IMR-90 (cell line): Measurements from ENCODE around the gene TNFRSF14. TPM values are rescaled to one million over a fixed set of nuclear protein-coding genes. Genes with fewer than 3 reads are reported as not detected.

Experiments used
- ATAC-seq: fragments of 200-7000 bp; cut with Tn5 transposase; 2 replicates; pipeline ENCODE4 v1.9.1; 2020; ENCODE audit warnings: low read depth, mild to moderate bottlenecking, moderate library complexity
- BruUV-seq: library from RNA; stranded (reverse); fragments of 400-500 nt; replicated peaks from 2 replicates; lab custom pipeline; 2021; lab: Mats Ljungman, UMichigan
- CTCF ChIA-PET: fragments of 300-600 bp; formaldehyde crosslinking; extraction: SDS; loops from one replicate; lab custom pipeline; 2021; ENCODE audit warnings: antibody characterized with exemption; lab: Yijun Ruan, JAX
- POLR2A ChIA-PET: fragments of 300-600 bp; sonication (Branson Sonifier 250); formaldehyde crosslinking; loops from one replicate; lab custom pipeline; 2022; ENCODE audit warnings: antibody characterized with exemption; ENCODE audit not compliant: unreplicated experiment; lab: Charles Lee
- DNase-seq: peaks from one replicate; pipeline ENCODE4 v3.0.0; 2013
- H2AFZ ChIP-seq: replicated peaks from 2 replicates; pipeline ENCODE3; 2013; ENCODE audit warnings: low read length, mild to moderate bottlenecking; ENCODE audit not compliant: poor library complexity
- H2AK5ac ChIP-seq: 2 replicates; pipeline ENCODE4 v1.6.1; 2013; ENCODE audit warnings: low read depth, low read length, inconsistent platforms
- H2AK9ac ChIP-seq: replicated peaks from 2 replicates; pipeline ENCODE3; 2013; ENCODE audit warnings: mild to moderate bottlenecking, low read depth, low read length, moderate library complexity; ENCODE audit not compliant: poor library complexity
- H2BK120ac ChIP-seq: 2 replicates; pipeline ENCODE4 v1.6.1; 2013; ENCODE audit warnings: low read depth, low read length, inconsistent platforms
- H2BK15ac ChIP-seq: 3 replicates; pipeline ENCODE4 v1.6.1; 2013; ENCODE audit warnings: low read depth, low read length, inconsistent platforms
- H2BK20ac ChIP-seq: 2 replicates; pipeline ENCODE4 v1.6.1; 2013; ENCODE audit warnings: low read depth, mild to moderate bottlenecking, inconsistent platforms, low read length, moderate library complexity
- H2BK5ac ChIP-seq: 2 replicates; pipeline ENCODE4 v1.6.1; 2013; ENCODE audit warnings: mild to moderate bottlenecking, low read depth, low read length, inconsistent platforms; ENCODE audit not compliant: poor library complexity, severe bottlenecking
- H3K14ac ChIP-seq: replicated peaks from 2 replicates; pipeline ENCODE4 v1.6.1; 2013; ENCODE audit warnings: low read depth, low read length, inconsistent platforms
- H3K18ac ChIP-seq: 2 replicates; pipeline ENCODE4 v1.6.1; 2013; ENCODE audit warnings: low read depth, low read length, control low read depth
- H3K23ac ChIP-seq: 2 replicates; pipeline ENCODE4 v1.6.1; 2013; ENCODE audit warnings: low read depth, low read length, inconsistent platforms
- H3K27ac ChIP-seq: 2 replicates; pipeline ENCODE4 v1.5.1; 2013; ENCODE audit warnings: mild to moderate bottlenecking, control low read depth, low read length; ENCODE audit not compliant: insufficient read depth
- H3K27me3 ChIP-seq: 2 replicates; pipeline ENCODE4 v1.6.1; 2013; ENCODE audit warnings: low read length; ENCODE audit not compliant: control insufficient read depth, insufficient read depth
- H3K36me3 ChIP-seq: 2 replicates; pipeline ENCODE4 v1.6.1; 2013; ENCODE audit warnings: low read length, mixed read lengths; ENCODE audit not compliant: control insufficient read depth, insufficient read depth
- H3K4ac ChIP-seq: 2 replicates; pipeline ENCODE4 v1.6.1; 2013; ENCODE audit warnings: low read depth, low read length, inconsistent platforms
- H3K4me1 ChIP-seq: 2 replicates; pipeline ENCODE4 v1.6.1; 2013; ENCODE audit warnings: low read length, mixed read lengths; ENCODE audit not compliant: control insufficient read depth, insufficient read depth
- H3K4me2 ChIP-seq: 2 replicates; pipeline ENCODE4 v1.6.1; 2013; ENCODE audit warnings: low read depth, mild to moderate bottlenecking, control low read depth, low read length, moderate library complexity
- H3K4me3 ChIP-seq: 2 replicates; pipeline ENCODE4 v1.5.1; 2013; ENCODE audit warnings: low read depth, mild to moderate bottlenecking, control low read depth, low read length, moderate library complexity; ENCODE audit not compliant: insufficient read depth
- H3K56ac ChIP-seq: 2 replicates; pipeline ENCODE4 v1.6.1; 2013; ENCODE audit warnings: low read length, inconsistent platforms; ENCODE audit not compliant: insufficient read depth; ENCODE audit errors: extremely low read depth
- H3K79me1 ChIP-seq, 2 experiments: 2 replicates each; pipeline ENCODE4 v1.6.1; 2013; ENCODE audit warnings: low read length in 2 of 2, inconsistent platforms in 1 of 2, low read depth in 1 of 2
- H3K9ac ChIP-seq: 2 replicates; pipeline ENCODE4 v1.6.1; 2013; ENCODE audit warnings: low read depth, low read length, control low read depth
- H3K9me1 ChIP-seq: 2 replicates; pipeline ENCODE4 v1.6.1; 2013; ENCODE audit warnings: low read length, inconsistent platforms; ENCODE audit not compliant: insufficient read depth
- H3K9me3 ChIP-seq: 2 replicates; pipeline ENCODE4 v1.6.1; 2013; ENCODE audit warnings: low read length; ENCODE audit not compliant: control insufficient read depth, insufficient read depth
- H4K20me1 ChIP-seq: 2 replicates; pipeline ENCODE4 v1.6.1; 2013; ENCODE audit warnings: low read length, inconsistent platforms; ENCODE audit not compliant: insufficient read depth
- H4K5ac ChIP-seq: 2 replicates; pipeline ENCODE4 v1.6.1; 2013; ENCODE audit warnings: mild to moderate bottlenecking, low read depth, low read length, control low read depth
- H4K8ac ChIP-seq, 2 experiments: 2 replicates each; pipeline ENCODE4 v1.6.1; 2013; ENCODE audit warnings: low read depth in 2 of 2, low read length in 2 of 2, control low read depth in 1 of 2, inconsistent platforms in 1 of 2
- H4K91ac ChIP-seq: 2 replicates; pipeline ENCODE4 v1.6.1; 2013; ENCODE audit warnings: low read depth, low read length, inconsistent platforms; ENCODE audit not compliant: insufficient read depth
- CEBPB ChIP-seq: IDR thresholded peaks from 2 replicates; pipeline ENCODE4 v1.6.1; 2012; ENCODE audit warnings: low read depth, low read length, improper control_type of control experiment
- CHD1 ChIP-seq: IDR thresholded peaks from 2 replicates; pipeline ENCODE4 v1.6.1; 2012; ENCODE audit warnings: low read depth, low read length, improper control_type of control experiment
- CTCF ChIP-seq: conservative IDR thresholded peaks from 2 replicates; pipeline ENCODE4 v1.5.1; 2012; ENCODE audit warnings: mild to moderate bottlenecking, low read depth, low read length, improper control_type of control experiment
- MAFK ChIP-seq: IDR thresholded peaks from 2 replicates; pipeline ENCODE4 v1.6.1; 2012; ENCODE audit warnings: low read depth, low read length, improper control_type of control experiment
- MAZ ChIP-seq: IDR thresholded peaks from 2 replicates; pipeline ENCODE4 v1.6.1; 2012; ENCODE audit warnings: low read depth, mild to moderate bottlenecking, low read length, improper control_type of control experiment, moderate library complexity, borderline replicate concordance
- MXI1 ChIP-seq: IDR thresholded peaks from 2 replicates; pipeline ENCODE4 v1.6.1; 2012; ENCODE audit warnings: low read depth, mild to moderate bottlenecking, low read length, moderate library complexity, borderline replicate concordance
- NFE2L2 ChIP-seq: fragments of 150-350 bp; IDR thresholded peaks from 2 replicates; pipeline ENCODE4 v1.6.1; 2016; ENCODE audit warnings: low read depth, mild to moderate bottlenecking, low read length
- POLR2A ChIP-seq: IDR thresholded peaks from 2 replicates; pipeline ENCODE4 v1.6.1; 2012; ENCODE audit warnings: mild to moderate bottlenecking, low read depth, low read length
- RCOR1 ChIP-seq: IDR thresholded peaks from 2 replicates; pipeline ENCODE4 v1.6.1; 2012; ENCODE audit warnings: mild to moderate bottlenecking, low read length, improper control_type of control experiment; ENCODE audit not compliant: insufficient replicate concordance
- RFX5 ChIP-seq: IDR thresholded peaks from 2 replicates; pipeline ENCODE4 v1.8.0; 2012; ENCODE audit warnings: low read depth, mild to moderate bottlenecking, low read length, moderate library complexity
- SMC3 ChIP-seq: fragments of 150-350 bp; IDR thresholded peaks from 2 replicates; pipeline ENCODE4 v1.6.1; 2016; ENCODE audit warnings: low read depth, mild to moderate bottlenecking, antibody characterized with exemption, low read length, moderate library complexity
- WGBS, 2 experiments: methylation state at CpG; one replicate each; pipeline versions ENCODE4 v1.1.5 to v1.1.7; 2013; ENCODE audit warnings: missing lambda C conversion rate in 2 of 2; ENCODE audit not compliant: insufficient read length in 1 of 2; ENCODE audit errors: extremely low coverage in 2 of 2; 5-methylcytosine and 5-hydroxymethylcytosine counted together
- dilution Hi-C: fragments of 300-500 bp; cut with HindIII; formaldehyde crosslinking; loops from one replicate; pipeline ENCODE4 v1.14.3; 2018; ENCODE audit warnings: low sequenced_read_pairs; ENCODE audit not compliant: unreplicated experiment
- in situ Hi-C: fragments of 300-500 bp; cut with MboI; formaldehyde crosslinking; loops from 3 replicates; pipeline ENCODE4 v1.14.3; 2019; ENCODE audit warnings: low sequenced_read_pairs, inconsistent platforms, mixed read lengths
- intact Hi-C: fragments of 100-400 bp; cut with micrococcal nuclease; formaldehyde crosslinking; loops from 2 replicates; pipeline ENCODE4 v1.10.0; 2022
- polyA plus RNA-seq, 3 experiments: library from polyadenylated mRNA; depleted of rRNA; stranded (reverse); fragments of >200 nt; gene quantifications; 2 replicates each; pipeline ENCODE4 v1.2.3, GENCODE V29; 2012; ENCODE audit warnings: low replicate concordance in 1 of 3
- total RNA-seq: library from RNA; depleted of rRNA; stranded (reverse); fragments of >200 nt; gene quantifications from 2 replicates; pipeline ENCODE4 v1.2.3, GENCODE V29; 2012
- TF ChIP-seq, protein P1 (sequence below): fragments of 150-350 bp; IDR thresholded peaks from 2 replicates; pipeline ENCODE4 v1.6.1; 2017; ENCODE audit warnings: mild to moderate bottlenecking, antibody characterized with exemption, low read length, low read depth
- TF ChIP-seq, protein P2 (sequence below): fragments of 150-350 bp; IDR thresholded peaks from 2 replicates; pipeline ENCODE4 v1.6.1; 2016; ENCODE audit warnings: low read depth, mild to moderate bottlenecking, low read length, moderate library complexity, borderline replicate concordance

Gene TNFRSF14
- total and polyA plus RNA-seq, 2 of the 4 experiments (the other 2 are of a cell fraction) = 1.3 to 4.2 TPM

GRCh38 chr1:2532485-2533160, 23.5 kb upstream of the TNFRSF14 start:
- Histone ChIP-seq H3K4me3 (no peak overlapping the region), H3K4ac (peak overlapping the region; percentile 68), H3K56ac (no peak overlapping the region), H3K14ac (peak overlapping the region; percentile 50; the same call in 1 of the 2 replicates), H3K9me1 (peaks cover 9% of the 10 kb centered on the region), H3K9ac (no peak overlapping the region), H3K79me1 (no peaks in the 10 kb centered on the region), H3K4me2 (no peak overlapping the region), H3K4me1 (peaks cover 12% of the 10 kb centered on the region), H3K27ac (no peak overlapping the region), H4K5ac (no peak overlapping the region), H2BK15ac (0 out of 3 replicates have a peak overlapping the region, but pooled peaks have one; percentile 54), H2AK9ac (peak overlapping the region; percentile 77), H2AK5ac (peak overlapping the region; percentile 55), H4K20me1 (no peaks in the 10 kb centered on the region), H3K9me3 (no peaks in the 10 kb centered on the region), H3K18ac (no peak overlapping the region), H2BK120ac (peak overlapping the region; percentile 28; the same call in 1 of the 2 replicates), H3K36me3 (no peaks in the 10 kb centered on the region), H2BK5ac (peak overlapping the region; percentile 8), H3K23ac (no peak overlapping the region), H4K8ac (peak overlapping the region in 1 of 2 experiments; percentile 26; a peak in 1 of 4 replicates), H4K91ac (peak overlapping the region; percentile 50; the same call in 1 of the 2 replicates), H2AFZ (peak overlapping the region; percentile 14), H2BK20ac (peak overlapping the region; percentile 4; the same call in 1 of the 2 replicates), H3K27me3 (peaks cover 25% of the 10 kb centered on the region; the same call in 1 of the 2 replicates)
- 83% methylated on average over 1 of the region's 23 CpGs; no CpG with 5 or more reads in 1 of the 2 experiments for WGBS, 2 experiments
- intact Hi-C loops (no loop called here), dilution Hi-C loops (no loop called here), in situ Hi-C loops (loop anchor here (25.0 kb wide), 1 partner anchor 345 kb away; the partner anchor contains the start of gene FAAP20)
- BruUV-seq = no TSS peak
- TF ChIP-seq, protein P1, sequence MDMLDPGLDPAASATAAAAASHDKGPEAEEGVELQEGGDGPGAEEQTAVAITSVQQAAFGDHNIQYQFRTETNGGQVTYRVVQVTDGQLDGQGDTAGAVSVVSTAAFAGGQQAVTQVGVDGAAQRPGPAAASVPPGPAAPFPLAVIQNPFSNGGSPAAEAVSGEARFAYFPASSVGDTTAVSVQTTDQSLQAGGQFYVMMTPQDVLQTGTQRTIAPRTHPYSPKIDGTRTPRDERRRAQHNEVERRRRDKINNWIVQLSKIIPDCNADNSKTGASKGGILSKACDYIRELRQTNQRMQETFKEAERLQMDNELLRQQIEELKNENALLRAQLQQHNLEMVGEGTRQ = no peak
- TF ChIP-seq POLR2A = no peak
- TF ChIP-seq, protein P2, sequence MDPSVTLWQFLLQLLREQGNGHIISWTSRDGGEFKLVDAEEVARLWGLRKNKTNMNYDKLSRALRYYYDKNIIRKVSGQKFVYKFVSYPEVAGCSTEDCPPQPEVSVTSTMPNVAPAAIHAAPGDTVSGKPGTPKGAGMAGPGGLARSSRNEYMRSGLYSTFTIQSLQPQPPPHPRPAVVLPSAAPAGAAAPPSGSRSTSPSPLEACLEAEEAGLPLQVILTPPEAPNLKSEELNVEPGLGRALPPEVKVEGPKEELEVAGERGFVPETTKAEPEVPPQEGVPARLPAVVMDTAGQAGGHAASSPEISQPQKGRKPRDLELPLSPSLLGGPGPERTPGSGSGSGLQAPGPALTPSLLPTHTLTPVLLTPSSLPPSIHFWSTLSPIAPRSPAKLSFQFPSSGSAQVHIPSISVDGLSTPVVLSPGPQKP = no peak
- TF ChIP-seq RCOR1 = no peak
- TF ChIP-seq NFE2L2 = no peak
- no peak for TF ChIP-seq MAFK
- TF ChIP-seq CEBPB = no peak
- TF ChIP-seq RFX5 = no peak
- no peak for TF ChIP-seq SMC3
- no peak for TF ChIP-seq MAZ
- no peak for TF ChIP-seq CHD1
- TF ChIP-seq MXI1 = no peak
- TF ChIP-seq CTCF = no peak
- ATAC-seq = no peak
- CTCF ChIA-PET = no interaction called here
- POLR2A ChIA-PET = no interaction called here
- no peak for DNase-seq
